ENCODE measurements around the gene HOXD8.

HOXD8 gene

GRCh38 chr2:176117162-176117822 is 12.2 kb upstream of the HOXD8 start:
- DNase-seq: no peak

- DNase-seq: no peak
Observed at GRCh38 chr2:176117823-176118371, 11.6 kb upstream of the HOXD8 start.

GRCh38 chr2:176118601-176119339 is 10.7 kb upstream of the HOXD8 start:
- no peak for DNase-seq

GRCh38 chr2:176120364-176121189 is 8.9 kb upstream of the HOXD8 start:
- no peak for DNase-seq

DNA sequence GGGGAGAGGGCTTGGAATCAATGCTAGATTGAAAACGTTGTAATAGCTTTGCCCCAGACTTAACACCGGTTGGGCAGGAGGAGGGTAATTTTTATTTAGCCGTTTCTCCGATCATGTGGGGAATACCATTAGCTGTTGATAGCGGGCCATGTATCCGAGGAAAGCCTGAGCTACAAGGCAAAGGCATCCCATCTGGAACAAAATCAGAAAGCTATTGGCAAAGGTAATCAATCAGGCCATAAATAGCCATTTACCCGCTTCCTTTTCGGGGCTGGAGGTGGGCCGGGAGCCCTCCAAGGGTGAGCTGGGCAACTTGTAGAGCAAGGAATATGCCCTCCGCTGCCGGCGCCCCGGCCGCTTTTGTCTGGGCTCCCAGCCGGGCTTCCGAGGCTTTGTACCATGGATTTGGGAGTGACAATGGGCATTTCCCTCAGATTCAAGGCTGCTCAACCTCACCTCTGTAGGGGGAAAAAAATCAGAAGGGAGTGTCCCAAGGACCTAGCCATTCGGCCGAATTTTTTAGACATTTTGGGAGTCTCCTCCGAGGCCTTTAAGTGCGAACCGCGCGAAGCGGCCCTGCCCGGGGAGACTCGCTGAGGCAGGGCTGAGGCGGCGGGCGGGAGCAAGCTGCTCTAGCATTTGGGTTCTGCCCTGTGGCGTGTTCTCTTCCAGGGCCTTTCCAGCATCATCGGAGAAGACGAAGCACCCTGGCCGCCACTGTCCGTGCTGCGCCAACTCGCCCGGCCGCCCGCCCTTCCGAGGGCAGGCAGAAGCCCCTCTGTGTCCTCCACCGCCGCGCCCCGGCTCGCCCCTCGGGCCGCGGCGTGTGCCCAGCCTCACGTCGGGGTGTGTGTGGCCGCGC is 8.1 kb upstream of the HOXD8 start:
- no peak for DNase-seq

GRCh38 chr2:176122052-176122682 is 7.3 kb upstream of the HOXD8 start:
- no peak for DNase-seq

DNA sequence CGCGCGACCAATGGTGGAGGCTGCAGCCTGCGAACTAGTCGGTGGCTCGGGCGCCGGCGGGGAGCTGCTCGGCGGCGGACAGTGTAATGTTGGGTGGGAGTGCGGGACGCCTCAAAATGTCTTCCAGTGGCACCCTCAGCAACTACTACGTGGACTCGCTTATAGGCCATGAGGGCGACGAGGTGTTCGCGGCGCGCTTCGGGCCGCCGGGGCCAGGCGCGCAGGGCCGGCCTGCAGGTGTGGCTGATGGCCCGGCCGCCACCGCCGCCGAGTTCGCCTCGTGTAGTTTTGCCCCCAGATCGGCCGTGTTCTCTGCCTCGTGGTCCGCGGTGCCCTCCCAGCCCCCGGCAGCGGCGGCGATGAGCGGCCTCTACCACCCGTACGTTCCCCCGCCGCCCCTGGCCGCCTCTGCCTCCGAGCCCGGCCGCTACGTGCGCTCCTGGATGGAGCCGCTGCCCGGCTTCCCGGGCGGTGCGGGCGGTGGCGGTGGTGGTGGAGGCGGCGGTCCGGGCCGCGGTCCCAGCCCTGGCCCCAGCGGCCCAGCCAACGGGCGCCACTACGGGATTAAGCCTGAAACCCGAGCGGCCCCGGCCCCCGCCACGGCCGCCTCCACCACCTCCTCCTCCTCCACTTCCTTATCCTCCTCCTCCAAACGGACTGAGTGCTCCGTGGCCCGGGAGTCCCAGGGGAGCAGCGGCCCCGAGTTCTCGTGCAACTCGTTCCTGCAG is 6.7 kb upstream of the HOXD8 start, which contains the start of gene HOXD9:
Gene HOXD9, plus strand, starts transcription at position 37 of the 728 bp plus-strand sequence. Its CDS starts 50 bp downstream, at position 87.
- no peak for DNase-seq

GRCh38 chr2:176123411-176124109 is 5.9 kb upstream of the HOXD8 start:
- DNase-seq: no peak

DNA sequence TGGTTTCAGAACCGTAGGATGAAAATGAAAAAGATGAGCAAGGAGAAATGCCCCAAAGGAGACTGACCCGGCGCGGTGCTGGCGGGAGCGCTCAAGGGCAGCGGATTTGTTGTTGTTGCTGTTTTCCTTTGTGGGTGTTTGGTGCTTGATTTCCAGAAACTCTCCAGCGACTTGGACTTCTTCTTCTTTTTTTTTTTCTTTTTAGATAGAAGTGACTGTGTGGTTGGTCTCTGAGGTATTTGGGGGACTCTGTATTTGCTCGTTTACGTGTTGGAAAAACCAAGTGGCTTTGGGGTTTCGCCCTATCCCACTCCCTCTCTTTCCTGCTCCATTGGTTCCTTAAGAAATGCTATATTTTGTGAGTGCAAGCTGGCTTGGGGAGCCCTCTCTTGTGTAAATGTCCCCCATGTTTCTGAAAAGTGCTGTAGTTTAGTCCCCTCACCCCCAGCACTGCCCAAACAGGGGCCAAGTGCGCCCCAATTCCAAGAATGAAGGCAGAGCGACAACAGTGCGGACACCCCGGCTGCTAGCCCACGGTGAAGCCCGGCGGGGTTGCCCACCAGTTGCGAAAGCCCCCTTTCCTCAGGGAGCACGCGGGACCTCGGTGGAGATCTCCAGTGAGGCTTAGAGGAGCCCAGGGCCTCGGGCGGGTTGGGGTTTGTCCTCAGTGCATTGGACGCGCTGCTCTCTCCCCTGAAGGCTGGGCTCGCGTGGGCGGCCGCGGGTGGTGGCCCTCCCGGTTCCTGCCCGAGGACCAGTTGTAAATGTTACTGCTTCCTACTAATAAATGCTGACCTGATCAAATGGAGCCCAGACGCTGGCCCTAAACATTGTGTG is 5.2 kb upstream of the HOXD8 start:
- no peak for DNase-seq

- no peak for DNase-seq
Observed at GRCh38 chr2:176124947-176125771, 4.3 kb upstream of the HOXD8 start.

GRCh38 chr2:176125772-176126054 is 3.8 kb upstream of the HOXD8 start:
- DNase-seq: no peak

DNA sequence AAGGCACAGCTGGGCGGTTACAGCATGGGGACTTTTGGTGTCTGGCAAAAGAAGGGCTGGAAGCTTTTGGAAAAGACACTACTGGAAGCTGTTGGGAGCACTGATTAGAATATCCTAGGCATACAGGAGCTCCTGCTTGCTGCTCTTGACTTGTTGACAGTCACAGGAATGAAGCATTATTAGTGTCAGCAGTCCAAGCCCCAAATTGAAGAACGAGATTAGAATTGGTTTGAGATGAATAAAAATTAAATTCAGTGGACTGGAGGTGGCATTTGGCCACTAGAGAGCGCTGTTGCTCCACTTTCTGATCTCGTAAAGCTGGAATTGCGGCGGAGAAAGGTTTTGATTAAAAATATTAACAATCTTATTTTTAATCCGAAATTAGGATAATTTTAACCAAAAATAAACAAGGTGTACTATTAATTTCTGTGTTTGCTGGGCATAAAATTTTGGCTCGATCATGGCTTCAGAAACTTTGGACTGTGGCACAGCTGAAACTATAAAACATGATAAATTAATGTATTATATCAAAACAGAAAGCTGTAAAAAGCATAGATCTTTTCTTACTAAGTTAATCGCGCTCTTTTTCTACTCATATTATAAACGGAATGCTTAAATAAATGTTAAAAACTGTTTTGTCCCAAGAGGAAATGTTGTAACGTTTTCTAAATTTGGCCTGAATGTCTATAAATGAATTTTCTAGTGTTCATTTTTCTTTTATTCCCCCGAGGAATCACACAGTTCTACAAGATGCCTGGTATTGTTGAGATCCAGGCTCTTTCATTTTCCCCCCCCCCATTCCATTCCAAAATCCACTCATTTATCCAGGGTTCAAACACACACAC is 2.4 kb upstream of the HOXD8 start:
- no peak for DNase-seq

GRCh38 chr2:176127774-176128072 is 1.8 kb upstream of the HOXD8 start:
- DNase-seq: no peak

DNA sequence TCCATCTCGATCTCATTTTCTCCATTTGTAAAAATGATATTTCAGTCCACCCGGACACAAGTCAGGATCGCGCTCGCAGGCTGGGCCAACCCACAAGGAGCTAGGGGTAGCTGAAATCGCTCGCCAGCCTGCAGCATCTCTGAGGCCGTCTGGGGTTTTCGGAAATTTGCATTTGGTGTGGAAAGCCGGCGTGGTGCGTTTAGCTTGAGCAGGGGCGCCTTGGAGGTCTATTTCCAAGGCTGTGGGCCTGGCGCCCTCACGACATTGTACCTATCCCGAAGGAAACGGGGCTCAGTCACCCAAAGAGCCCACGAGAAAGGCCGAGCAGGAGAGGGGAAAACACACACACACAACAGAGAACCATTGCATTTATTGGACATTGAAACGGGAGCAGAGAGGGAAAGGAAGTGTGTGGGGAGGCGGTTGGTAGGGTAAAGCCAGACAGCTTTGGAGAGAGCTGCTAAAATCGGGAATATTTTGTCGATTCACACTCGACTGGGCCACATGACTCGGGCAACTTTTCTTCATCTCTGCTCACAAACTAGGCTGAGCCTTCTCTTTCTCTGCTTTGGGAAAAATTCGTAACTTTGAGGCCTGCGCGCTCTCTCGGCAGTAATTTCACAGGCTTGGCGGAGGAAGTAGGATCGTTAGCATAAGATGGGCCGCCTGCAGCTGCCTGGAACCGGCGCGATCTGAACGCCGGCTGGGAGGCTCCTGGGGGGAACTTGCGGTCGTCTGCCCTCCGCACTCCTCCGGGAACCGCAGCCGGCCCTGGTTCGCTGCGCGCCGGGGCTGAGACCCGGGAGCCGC is 1.1 kb upstream of the HOXD8 start:
- DNase-seq: no peak

- no peak for DNase-seq
Observed at GRCh38 chr2:176129813-176130146, 275 bp downstream of the HOXD8 start.

GRCh38 chr2:176130147-176130956 is 847 bp downstream of the HOXD8 start:
- peak; percentile 26 for DNase-seq
